ENCODE data around the gene TBC1D3I. TPM values are rescaled to one million over a fixed set of nuclear protein-coding genes. Genes with fewer than 3 reads are reported as not detected.
"Not testable (repeated sequence)": the region's sequence is repeated elsewhere in the genome, so short reads cannot be mapped to it uniquely, and the experiment has no call there.

Gene TBC1D3I
- 0.29 TPM in 1 of 2 replicates, not detected in the other for total RNA-seq (2014; rRNA removed; shearing (Covaris generic))

DNA sequence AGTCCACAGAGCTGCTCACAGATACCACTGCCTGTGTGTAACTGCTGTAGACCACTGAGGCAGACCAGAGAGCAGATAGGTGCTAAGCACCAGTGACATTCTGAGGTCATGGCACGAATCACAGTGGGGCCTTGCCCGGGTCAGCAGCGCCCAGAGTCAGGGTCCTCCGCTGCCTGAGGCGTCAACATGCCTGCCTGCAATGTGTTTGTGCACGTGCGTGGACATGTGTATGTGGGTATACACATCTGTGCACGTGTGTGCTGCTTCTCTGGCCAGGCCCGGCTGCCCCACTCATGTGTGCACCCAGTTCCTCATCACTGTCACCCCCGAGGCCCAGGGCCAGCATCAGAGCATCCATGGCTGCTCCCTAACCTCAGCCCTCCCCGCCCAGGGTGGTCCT, at the start of gene TBC1D3I:
TSS of gene TBC1D3I (minus strand) at position 101 of the 400 bp plus-strand sequence. CDS start 1,585 bp downstream, outside the sequence.
- not testable (repeated sequence) for DNase-seq (ENCODE audit: low read depth)

DNA sequence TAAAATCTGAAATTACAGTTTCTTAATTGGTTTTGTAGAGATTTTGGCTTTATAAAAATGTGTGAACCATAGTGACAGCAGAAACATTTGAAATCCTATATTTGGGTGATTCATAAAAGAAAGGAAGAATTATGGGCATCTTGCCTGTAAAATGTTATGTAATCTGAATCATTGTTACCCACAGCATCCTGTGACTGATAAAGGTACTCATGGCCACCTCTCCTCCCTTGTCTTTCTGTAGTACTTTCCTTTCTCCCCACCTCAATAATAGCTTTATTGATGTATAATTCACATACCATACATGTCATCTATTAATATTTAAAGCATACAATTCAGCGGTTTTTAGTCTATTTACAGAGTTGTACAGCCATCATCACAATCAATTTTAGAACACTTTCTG, 30.8 kb upstream of the TBC1D3I start:
- DNase-seq (ENCODE audit: low read depth) = not testable (repeated sequence)

DNA sequence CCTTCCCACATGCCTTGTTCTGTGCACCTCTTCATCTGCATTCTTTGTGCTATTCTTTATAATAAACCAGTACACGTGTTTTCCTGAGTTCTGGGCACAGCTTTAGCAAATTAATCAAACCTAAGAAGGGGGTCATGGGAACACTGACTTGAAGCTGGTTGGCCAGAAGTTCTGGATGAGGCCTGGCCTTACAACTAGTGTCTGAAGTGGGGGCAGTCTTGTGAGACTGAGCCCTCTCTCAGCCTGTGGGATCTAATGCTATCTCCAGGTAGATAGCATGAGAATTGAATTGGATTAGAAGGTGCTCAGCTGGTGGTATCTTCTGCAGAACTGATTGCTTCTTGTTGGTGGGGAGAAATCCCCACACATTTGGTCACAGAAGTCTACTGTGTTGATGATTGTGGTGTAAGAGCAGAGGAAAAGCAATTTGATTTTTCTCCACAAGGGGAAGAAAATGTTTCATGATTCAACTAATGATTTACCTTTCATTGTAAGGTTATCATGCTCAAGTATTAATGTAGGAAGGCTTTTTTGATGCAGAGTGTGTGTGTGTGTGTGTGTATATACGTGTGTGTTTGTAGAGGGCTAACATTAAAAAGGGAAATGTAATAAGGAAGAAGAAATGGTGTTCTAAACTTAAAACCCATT, 25.7 kb upstream of the TBC1D3I start:
- not testable (repeated sequence) for DNase-seq (ENCODE audit: low read depth)

DNA sequence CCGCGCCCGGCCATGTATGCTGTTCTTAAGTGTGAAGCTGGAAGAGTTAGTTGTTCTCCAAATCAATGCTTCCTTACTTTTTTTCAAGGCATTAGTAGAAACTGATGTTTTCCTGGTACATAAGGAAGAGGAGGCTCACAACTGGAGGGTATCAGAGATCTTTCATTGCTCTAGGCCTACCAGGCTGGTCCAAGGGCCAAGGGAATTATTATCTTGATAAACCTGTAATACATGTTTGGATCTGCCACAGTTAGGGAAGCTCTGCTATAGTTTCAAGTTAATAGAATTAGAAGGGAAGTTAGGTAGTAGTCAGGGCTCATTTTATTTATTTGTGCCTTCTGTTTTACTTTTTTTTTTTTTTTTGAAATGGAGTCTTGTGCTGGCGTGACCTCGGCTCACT, 19.8 kb upstream of the TBC1D3I start:
- not testable (repeated sequence) for DNase-seq (ENCODE audit: low read depth)

DNA sequence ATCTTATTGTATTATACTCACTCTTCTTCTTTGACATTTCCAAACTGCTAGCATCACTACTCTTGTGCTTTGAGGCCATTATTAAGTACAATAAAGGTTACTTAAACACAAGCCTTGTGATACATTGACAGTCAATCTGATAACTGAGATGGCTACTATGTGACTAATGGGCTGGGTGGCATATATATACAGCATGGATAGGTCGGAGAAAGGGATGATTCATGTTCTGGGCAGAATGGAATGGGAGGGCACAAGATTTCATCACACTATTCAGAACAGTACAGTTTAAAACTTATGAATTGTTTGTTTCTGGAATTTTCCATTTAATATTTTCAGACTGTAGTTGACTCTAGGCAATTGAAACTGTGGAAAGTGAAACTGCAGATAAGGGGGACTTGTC, 18.9 kb upstream of the TBC1D3I start:
- DNase-seq (ENCODE audit: low read depth) = not testable (repeated sequence)

DNA sequence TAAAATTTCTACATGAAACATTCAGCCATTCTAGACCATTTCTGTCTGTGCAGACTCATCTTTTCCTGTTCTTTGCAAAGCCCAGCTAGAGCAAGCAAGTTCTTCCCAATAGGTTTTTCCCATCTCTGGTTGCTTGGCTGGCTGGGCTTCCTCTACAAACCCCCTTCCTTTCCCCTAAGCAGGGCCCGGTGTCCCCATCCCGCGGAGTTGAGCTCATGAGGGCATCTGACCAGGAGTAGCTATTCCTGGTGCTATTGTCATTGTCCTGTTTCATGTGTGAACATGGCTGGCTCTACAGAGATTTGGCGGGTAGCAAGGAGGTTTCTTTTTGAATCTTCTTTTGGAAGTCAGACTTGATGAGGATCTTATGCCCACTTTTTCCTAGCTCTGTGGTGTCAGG, 22.3 kb downstream of the TBC1D3I start:
- DNase-seq (ENCODE audit: low read depth) = not testable (repeated sequence)

DNA sequence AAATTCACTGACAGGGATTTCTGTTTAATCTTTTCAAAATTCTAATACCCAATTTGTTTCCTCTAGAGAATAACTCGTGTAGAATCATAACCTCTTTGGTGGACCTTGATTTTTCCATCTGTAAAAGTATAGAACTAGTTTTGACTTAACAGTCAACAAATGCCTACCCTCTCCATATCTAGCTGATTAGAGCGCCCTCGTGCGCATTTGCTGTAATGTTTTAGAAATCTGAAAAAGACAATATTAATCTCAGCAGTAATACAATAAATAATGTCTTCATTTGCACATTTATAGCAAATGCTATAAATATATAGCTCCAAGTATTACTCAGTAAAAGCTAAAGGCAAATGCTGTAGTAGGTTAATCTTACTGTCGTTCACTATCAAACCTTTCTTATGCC, 34.7 kb downstream of the TBC1D3I start:
- not testable (repeated sequence) for DNase-seq (ENCODE audit: low read depth)

DNA sequence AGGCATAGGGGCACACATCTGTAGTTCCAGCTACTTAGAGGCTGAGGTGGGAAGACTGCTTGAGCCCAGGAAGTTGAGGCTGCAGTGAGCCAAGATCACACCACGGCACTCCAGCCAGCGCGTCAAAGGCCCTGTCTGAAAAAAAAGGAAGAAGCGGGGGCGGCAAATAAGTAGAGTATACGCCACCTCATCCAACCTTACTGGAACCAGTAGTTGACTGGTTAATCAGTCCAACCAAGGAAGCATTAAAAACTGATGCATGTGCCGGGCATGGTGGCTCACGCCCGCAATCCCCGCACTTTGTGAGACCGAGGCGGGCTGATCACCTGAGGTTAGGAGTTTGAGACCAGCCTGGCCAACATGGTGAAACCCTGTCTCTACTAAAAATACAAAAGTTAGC, 41.4 kb downstream of the TBC1D3I start:
- not testable (repeated sequence) for DNase-seq (ENCODE audit: low read depth)

DNA sequence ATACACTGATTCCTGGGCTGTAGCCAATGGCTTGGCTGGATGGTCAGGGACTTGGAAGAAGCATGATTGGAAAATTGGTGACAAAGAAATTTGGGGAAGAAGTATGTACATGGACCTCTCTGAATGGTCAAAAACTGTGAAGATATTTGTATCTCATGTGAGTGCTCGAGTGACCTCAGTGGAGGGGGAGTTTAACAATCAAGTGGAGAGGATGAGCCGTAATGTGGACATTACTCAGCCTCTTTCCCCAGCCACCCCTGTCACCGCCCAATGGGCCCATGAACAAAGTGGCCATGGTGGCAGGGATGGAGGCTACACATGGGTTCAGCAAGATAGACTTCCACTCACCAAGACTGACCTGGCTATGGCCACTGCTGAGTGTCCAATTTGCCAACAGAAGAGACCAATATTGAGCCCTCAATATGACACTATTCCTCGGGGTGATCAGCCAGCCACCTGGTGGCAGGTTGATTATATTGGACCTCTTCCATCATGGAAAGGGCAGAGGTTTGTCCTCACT, 42.7 kb downstream of the TBC1D3I start:
- DNase-seq (ENCODE audit: low read depth) = not testable (repeated sequence)

DNA sequence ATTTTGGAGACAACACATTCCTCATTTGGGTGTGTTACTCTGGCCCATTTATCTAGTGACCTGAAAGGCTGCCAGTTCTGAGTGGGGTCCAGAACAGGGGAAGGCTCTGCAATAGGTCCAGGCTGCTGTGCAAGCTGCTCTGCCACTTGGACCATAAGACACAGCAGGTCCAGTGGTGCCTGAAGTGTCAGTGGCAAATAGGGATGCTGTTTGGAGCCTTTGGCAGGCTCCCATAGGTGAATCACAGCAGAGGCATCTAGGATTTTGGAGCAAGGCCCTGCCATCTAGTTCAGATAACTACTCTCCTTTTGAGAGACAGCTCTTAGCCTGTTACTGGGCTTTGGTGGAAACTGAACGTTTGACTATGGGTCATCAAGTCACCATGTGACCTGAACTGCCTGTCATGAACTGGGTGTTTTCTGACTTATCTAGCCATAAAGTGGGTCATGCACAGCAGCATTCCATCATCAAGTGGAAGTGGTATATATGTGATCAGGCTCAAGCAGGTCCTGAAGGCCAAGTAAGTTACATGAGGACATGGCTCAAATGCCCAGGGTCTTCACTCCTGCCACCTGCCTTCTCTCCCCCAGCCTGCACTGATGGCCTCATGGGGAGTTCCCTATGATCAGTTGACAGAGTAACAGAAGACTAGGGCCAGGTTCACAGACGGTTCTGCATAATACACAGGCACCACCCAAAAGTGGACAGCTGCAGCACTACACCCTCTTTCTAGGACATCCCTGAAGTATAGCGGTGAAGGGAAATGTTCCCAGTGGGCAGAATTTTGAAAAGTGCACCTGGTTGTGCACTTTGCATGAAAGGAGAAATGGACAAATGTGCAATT, 43.4 kb downstream of the TBC1D3I start:
- DNase-seq (ENCODE audit: low read depth) = not testable (repeated sequence)

DNA sequence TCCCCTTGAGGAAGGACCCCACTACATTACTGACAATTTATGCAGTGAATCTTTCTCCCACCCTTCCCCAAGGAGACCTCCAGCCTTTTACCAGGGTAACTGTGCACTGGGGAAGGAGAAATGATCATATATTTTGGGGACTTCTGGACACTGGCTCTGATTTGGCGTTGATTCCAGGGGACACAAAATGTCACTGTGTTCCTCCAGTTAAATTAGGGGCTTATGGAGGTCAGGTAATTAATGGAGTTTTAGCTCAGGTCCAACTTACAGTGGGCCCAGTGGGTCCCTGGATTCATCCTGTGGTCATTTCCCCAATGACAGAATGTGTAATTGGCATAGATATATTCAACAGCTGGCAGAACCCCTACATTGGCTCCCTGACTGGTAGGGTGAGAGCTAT, 44.8 kb downstream of the TBC1D3I start:
- not testable (repeated sequence) for DNase-seq (ENCODE audit: low read depth)

DNA sequence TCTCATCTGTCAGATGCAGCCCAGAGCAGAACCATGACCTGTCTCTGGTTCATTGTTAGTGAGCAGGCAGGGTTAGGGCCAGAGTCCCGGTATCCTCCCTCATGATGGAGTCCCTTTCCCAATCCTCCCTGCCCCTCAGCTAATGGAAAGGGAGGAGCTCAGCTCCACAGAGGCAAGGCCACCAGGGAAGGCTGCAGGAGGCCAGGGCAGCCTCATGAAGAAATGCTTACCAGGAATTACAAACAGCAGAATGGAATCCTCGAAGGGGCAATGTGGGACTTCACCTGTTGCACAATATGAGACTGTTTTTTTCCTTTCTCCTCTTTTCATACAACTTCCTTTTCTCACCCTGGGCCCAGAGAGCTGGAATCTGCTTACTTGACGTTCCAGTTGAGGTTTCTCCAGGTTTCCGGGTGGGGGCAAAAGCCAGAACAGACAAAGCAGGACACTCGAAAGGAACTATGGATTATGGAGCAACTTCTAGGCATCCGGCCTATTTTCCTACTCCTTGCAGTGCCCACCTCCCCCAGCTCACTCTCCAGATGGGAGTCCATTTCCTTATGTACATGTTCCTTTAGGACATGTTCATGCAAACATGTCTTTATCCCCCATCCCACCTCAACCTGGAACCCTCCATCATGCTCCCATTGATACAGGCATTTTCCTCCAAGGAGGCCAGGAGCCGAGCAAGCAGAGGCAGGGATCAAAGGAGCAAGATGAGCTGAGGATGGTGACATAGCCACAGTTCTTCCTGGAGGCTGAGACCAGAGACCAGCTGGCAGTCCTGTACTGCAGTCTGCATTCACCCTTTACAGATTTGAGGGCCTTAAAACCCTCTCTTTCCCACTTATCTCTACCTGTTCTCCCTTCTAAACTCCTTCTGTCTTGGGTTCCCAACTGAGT, 48.7 kb downstream of the TBC1D3I start:
- not testable (repeated sequence) for DNase-seq (ENCODE audit: low read depth)

DNA sequence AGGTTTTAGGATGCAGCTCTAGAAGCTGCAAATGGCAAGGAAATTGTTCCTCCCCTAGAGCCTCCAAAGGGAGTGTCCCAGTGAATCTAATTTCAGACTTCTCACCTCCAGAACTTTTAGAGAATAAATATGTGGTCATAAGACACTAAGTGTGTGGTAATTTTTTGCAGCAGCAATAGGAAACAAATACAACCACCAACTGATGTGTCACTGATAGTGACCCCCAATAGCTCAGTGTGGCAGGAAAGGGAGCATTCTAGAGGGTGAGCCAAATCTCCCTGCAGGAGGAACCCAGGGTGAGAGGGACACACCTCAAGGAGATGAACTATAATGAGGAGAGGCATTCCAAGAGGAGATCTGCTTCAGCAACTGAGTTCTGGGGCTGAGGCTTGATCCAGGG, 49.5 kb downstream of the TBC1D3I start:
- no peak for DNase-seq (ENCODE audit: low read depth)

DNA sequence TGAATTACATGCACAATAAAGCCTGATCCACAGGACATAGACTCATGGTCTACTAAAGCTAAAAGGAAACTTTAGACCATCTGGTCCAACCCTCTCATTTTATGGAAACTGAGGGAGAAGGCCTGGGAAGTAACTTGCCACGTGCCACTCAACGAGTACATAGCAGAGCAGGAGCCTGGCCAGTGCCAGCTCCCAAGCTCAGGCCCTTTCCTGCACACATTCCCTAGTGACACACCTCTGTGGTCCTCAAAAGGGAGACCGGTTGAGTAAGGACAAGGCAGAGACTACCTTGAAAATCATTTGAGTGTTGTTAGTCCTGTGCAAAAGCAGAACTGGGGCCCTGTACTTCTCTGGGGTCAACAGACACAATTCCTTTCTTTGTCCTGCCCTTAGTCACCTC, 50.7 kb downstream of the TBC1D3I start:
- DNase-seq (ENCODE audit: low read depth) = no peak

DNA sequence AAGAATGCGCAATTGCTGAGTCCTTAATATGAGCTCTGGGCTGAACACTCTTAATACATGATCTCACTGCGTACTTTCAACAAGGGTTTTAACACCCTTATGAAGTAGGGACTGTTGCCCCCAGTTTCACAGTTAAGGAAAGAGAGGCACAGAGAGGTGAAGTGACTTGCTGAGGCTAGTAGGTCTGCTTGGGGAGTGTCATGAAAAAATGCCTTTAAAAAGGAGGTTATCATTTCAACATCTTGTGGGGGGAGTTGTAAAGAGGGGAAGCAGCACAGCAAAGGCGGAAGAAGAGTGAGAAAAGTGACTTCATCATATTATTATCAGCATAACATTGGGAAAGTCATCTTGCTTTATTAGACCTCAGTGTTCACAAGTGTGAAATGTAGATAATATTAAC, 51.4 kb downstream of the TBC1D3I start:
- no peak for DNase-seq (ENCODE audit: low read depth)

DNA sequence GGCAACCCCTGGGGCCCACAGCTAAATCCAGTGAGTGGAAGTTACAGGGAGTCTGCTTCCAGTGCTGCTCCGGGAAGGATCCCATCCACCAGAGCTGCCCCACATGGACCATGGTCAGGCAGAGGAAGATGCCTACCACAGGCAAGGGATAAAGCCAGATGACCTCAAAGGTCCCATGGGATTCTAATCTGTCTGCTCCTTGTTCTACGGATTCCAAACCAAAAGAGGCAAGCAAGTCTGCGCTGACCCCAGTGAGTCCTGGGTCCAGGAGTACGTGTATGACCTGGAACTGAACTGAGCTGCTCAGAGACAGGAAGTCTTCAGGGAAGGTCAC, 52.1 kb downstream of the TBC1D3I start:
- no peak for DNase-seq (ENCODE audit: low read depth)

DNA sequence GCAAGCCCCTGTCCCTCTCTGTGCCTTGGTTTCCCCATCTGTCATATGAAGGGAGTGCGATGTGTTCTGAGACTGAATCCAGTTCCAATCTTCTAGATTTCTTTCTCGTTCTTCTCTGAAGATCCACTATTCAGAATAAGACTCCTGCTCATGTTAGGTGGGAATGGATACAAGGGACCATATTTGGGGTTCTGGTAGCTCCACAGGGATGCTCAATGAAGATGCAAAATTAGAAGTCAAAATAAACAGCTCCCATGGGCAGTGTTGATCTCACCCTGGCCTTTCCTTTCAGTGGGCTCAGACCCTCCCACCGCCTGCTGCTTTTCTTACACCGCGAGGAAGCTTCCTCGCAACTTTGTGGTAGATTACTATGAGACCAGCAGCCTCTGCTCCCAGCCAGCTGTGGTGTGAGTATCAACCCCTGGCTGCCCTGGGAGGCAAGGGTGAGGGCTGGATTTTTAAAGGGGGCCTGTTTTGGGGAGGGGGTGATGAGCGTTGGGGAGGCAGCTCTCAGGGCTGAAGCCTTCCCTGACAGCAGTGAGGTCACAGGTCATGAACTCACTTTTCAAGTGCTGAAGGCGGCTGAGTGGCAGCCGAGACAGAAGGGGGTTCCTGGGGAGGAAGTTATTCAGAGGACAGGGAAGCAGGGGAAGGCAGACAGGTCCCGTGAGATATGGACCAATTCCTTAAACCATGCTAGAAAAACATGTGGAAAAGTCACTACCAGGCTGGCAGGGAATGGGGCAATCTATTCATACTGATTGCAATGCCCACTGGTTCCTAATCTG, 52.7 kb downstream of the TBC1D3I start:
- not testable (repeated sequence) for DNase-seq (ENCODE audit: low read depth)

DNA sequence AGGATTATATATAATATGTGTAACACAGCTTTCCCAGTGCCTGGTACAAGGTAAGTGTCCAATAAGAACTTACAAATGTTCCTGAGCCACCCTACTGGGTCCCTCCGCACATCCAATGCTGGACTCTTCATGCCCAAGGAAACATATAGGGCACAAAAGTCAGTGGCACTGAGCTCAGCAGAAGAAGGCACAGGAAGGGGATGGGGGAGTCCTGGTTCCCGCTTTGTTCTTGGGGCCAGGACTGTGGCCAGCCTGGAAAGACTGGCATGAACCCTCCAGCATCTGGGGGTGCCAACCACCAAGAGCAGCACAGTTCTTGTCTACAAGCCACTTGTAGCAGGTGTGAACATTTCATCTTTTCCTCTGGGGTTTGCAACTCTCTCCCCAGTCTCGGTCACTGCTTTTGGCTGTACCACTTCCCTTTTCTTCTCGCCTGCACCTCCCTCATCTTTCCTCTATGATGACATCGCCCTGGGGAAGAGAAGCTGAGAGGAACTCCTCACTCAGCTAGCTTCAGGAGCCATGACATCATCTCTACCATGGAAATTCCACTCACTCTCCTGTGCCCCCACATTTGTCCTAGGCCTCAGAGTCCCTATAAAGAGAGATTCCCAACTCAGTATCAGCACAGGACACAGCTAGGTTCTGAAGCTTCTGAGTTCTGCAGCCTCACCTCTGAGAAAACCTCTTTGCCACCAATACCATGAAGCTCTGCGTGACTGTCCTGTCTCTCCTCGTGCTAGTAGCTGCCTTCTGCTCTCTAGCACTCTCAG, 53.7 kb downstream of the TBC1D3I start, which contains the start of gene CCL4L2:
TSS of gene CCL4L2 (plus strand) at position 625 of the 773 bp plus-strand sequence.
- DNase-seq (ENCODE audit: low read depth) = not testable (repeated sequence)

DNA sequence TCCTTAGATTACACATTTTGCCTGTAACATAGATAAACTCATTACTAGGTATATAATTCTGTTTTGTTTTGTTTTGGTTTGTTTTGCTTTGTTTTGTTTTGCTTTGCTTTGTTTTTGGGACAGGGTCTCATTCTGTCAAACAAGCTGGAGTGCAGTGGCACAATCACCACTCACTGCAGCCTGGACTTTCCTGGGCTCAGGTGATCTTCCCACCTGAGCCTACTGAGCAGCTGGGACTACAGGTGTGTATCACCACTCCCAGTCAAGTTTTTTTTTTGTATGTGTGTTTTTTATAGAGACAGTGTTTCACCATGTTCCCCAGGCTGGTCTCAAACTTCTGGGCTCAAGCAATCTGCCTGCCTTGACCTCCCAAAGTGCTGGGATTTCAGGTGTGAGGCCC, 54.8 kb downstream of the TBC1D3I start:
- no peak for DNase-seq (ENCODE audit: low read depth)

DNA sequence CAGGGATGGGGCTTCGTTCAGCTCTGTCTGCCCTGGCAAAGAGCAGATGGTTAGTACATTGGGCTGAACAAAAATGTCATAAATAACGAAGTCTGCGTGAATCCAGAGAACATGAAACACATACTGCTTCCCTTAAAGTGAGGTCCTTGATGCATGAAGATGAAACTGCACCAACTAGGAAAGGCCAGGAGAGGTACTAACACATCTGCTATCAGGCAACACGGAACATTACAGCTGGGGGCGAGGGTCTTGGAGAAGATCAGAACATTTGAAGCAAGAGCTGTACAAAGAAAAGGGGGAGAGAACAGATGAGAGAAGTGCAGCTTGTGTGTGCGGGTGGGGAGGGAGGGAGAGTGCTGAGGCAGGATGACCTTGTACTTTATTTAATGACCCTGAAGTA, 57.0 kb downstream of the TBC1D3I start:
- DNase-seq (ENCODE audit: low read depth) = not testable (repeated sequence)

All from RPMI7951 (cell line).